AG20443 (cell line): ENCODE measurements around the gene HMG20A.

Source experiments
- DNase-seq: peaks from one replicate; pipeline ENCODE4 v3.0.0; 2012; ENCODE audit warnings: low spot score, mixed read lengths

HMG20A gene

DNA sequence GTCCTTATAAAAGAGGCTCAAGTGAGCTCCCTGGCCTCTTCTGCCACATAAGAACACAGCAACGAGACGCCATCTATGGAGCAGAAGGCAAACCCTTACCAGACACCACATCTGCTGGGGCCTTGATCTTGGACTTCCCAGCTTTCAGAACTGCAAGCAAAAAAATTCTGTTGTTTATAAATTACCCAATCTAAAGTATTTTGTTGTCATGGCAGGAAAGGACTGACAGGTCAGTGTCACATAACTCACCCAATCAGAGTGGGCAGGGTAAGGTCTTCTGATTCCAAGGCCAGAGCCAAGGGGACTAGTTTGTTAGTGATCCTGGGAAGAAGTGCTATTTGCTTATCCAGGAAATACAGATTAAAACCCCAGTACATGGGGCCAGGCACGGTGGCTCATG is 98.9 kb downstream of the HMG20A start:
- DNase-seq, result no peak

GRCh38 chr15:77521206-77521605 is 100.5 kb downstream of the HMG20A start:
- DNase-seq, result no peak

DNA sequence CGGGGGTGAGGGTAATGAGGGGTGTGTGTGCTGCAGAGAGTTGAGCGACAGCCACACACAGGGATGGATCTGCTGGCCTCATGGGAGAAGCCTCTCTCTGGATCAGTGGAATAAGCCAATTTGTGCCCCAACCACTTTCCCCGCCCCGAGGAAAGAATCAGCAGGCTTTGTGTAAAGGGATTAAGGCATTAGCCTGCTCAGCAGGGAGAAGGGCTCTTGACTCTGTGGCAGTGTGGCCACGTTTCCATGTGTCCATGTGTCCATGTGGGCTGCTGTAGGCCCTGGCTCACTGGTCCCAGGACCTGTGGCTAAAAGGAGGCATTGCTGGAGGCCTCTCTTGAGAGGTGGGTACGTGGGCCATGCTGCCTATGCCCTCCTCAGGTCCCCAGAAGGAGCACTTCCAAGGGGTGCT is 104.7 kb downstream of the HMG20A start:
- DNase-seq, result no peak

GRCh38 chr15:77525907-77526594 is 105.4 kb downstream of the HMG20A start:
- DNase-seq, result no peak

GRCh38 chr15:77526595-77527163 is 106.0 kb downstream of the HMG20A start:
- no peak for DNase-seq

- peak; percentile 67 for DNase-seq
These were observed 106.6 kb downstream of the HMG20A start for GRCh38 chr15:77527164-77527778.

DNA sequence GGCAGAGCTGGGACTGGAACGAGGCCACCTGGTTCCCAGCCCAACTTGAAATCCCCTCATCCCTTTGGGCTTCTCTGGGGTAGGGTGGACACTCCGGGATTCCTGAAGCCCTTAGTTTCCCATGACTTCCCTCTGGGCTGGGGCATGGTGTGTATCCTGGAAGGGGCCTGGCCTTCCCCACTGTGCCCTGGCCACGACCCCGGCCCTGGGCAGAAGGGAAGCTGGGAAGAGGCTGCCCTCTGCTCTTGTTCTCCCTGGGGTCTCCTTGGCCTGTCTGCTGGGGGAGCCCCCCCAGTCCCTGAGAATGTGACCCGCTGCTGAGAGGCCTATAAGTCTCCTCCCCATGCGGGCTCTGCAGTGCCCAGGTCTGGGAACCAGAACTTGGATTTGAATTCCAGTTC is 107.1 kb downstream of the HMG20A start:
- DNase-seq, result no peak

GRCh38 chr15:77528290-77528967 is 107.7 kb downstream of the HMG20A start:
- no peak for DNase-seq

GRCh38 chr15:77528968-77529319 is 108.3 kb downstream of the HMG20A start:
- DNase-seq, result no peak

GRCh38 chr15:77529394-77530159 is 108.9 kb downstream of the HMG20A start:
- DNase-seq, result no peak

DNA sequence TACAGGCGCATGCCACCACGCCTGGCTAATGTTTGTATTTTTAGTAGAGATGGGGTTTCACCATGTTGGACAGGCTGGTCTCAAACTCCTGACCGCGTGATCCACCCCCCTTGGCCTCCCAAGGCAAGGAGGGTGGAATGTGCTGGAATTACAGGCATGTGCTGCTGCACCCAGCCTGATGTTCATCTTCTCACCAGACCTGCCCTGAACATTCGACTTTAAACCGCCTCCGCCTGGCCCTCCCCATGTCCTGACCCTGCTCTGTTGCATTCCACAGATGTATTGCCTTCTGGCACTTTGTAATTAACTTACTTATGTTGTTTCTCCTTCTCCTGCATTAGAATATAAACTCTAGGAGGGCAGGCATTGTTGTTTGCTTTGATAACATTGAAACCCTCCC is 109.9 kb downstream of the HMG20A start:
- DNase-seq, result no peak

DNA sequence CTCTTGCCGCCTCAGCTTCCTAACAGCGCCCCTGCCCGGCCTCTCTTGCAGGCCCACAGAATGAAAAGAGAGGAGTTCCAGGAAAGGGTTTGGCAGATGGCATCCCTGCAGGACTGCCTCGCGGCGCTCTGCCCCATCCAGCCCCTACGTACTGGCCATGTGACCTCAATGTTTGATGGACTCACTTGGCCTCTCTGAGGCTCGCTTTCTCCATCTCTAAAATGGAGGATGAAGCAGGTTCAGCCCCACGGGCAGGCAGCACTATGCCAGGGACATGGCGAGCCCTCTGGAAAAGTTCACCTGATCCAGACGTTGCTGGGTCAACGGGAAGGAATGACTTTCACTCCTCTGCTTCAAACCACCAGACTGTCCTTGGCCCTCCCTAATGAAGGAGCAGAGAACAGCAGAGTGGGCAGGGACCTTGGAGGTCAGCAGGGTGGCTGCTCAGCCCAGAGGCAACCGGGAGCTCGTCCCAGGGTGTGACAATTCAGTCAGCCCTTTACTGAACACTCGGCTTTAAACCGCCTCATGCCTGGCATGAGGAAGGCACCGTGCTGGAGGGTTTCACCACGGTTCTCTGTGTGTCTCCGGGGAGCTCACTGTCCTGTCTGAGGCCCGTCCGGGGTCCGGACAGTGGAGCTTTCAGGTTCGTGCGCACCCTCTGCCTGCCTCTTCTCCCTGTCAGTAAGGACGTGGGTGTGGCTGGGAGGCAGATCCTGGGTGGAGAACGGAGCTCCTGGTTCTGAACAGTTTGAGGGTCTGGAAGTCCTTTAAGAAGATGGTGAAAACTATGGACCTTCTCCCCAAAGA is 110.7 kb downstream of the HMG20A start:
- DNase-seq, result no peak

- no peak for DNase-seq
These were observed 111.5 kb downstream of the HMG20A start for GRCh38 chr15:77532067-77532710.

- DNase-seq, result no peak
These were observed 112.2 kb downstream of the HMG20A start for GRCh38 chr15:77532846-77533245.

DNA sequence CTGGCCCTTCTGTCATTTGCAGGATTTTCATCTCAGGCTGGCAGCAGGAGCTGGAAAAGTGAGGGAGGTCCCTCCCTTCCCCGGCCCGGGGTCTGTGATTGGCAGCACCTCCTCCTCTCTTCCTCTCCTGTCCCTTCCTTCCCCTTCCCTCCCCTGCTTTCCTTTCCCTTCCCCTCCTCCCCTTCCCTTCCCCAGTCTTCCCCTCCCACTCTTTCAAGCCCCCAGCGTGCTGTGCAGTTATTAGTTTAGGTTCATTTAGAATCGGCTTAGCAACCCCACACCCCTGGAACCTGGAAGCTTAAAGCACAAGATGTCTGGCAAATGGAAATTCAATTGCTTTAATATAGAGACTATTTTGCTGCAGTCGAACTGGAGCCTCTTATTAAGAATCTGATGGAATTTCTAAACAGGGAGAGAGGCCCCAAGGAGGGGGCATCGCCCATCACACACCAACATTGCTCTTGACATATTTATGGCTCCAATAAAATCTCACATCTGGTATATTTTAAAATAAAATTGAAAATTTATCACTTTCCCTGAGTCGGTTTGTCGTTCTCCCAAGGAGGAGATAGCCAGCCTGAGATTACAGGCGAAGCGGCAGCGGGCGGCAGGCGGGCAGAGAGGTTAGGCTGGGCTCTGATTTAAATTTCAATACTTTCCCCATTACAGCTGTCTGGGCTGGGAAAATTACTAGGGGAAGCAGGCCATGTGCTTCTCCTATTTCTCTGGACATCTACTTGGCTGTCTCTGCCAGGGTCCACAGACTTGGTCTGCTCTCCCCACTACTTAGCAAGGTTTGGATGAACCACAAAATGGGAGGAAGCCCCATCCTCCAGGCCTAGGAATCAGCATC is 113.1 kb downstream of the HMG20A start:
- no peak for DNase-seq
